ENCODE results near the gene FMC1.

The FMC1 gene

DNA sequence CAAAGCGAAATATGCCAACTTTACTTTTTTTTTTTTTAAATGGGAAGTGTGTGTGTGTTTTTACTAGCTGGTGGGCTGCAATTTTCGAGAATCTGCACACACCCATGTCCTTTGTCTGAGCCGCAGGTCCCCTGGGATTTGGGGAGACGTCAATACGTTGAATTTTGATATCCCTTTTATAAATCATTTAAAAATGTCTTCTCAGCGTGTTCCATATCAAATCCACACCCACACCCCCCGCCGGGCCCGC lies 404 bp upstream of the FMC1 start:
- peak overlapping the region; percentile 97 for H3K27ac ChIP-seq
- TF ChIP-seq, protein P1, sequence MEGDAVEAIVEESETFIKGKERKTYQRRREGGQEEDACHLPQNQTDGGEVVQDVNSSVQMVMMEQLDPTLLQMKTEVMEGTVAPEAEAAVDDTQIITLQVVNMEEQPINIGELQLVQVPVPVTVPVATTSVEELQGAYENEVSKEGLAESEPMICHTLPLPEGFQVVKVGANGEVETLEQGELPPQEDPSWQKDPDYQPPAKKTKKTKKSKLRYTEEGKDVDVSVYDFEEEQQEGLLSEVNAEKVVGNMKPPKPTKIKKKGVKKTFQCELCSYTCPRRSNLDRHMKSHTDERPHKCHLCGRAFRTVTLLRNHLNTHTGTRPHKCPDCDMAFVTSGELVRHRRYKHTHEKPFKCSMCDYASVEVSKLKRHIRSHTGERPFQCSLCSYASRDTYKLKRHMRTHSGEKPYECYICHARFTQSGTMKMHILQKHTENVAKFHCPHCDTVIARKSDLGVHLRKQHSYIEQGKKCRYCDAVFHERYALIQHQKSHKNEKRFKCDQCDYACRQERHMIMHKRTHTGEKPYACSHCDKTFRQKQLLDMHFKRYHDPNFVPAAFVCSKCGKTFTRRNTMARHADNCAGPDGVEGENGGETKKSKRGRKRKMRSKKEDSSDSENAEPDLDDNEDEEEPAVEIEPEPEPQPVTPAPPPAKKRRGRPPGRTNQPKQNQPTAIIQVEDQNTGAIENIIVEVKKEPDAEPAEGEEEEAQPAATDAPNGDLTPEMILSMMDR (conservative IDR thresholded peaks at IDR 0.05): no peak
- no peak for TF ChIP-seq ZFX (IDR thresholded peaks at IDR 0.05)

DNA sequence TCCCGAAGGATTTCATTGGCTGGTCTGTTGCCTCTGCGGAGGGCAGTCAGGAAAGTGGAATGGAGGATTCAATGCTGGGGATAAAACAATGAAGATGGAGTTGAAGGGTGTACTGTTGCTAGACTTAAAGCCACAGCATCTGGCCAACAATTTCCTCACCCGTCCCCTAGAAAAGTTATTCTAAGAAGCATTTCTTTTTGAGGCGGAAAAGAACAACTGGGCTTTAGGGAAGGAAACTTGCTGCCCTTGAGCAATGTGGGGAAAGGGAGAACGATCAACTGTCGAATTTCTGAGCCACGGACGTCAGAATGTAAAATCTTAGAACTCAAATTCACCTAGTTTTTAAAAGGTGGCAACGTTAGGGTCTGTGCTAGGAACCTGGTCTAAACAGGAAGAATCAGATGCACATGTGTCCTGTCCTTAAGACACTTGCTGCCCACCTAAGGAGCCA lies 664 bp downstream of the FMC1 start:
- H3K27ac ChIP-seq: peak overlapping the region; percentile 97
- TF ChIP-seq, protein P1 (conservative IDR thresholded peaks at IDR 0.05): no peak
- TF ChIP-seq ZFX (IDR thresholded peaks at IDR 0.05): no peak

DNA sequence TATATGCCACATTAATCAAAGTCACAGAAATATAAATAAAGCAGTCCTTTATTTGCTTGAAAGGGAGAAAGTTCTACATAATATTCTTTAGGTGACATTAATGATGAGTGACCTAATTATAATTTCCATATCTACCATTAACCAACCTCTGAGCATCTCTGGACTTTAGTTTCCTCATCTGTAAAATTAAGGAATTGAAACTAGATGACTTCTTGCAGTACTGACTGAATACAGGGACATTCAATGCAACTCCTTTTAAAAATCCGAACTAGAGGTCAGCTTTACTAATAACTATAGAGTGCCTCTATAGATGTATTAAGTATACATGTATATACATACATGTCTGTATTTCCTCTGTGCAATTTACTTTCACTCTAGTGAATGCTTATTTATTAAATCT lies 3.9 kb downstream of the FMC1 start:
- TF ChIP-seq, protein P1 (conservative IDR thresholded peaks at IDR 0.05): no peak
- no peak for TF ChIP-seq ZFX (IDR thresholded peaks at IDR 0.05)
- H3K27ac ChIP-seq: no peak overlapping the region

DNA sequence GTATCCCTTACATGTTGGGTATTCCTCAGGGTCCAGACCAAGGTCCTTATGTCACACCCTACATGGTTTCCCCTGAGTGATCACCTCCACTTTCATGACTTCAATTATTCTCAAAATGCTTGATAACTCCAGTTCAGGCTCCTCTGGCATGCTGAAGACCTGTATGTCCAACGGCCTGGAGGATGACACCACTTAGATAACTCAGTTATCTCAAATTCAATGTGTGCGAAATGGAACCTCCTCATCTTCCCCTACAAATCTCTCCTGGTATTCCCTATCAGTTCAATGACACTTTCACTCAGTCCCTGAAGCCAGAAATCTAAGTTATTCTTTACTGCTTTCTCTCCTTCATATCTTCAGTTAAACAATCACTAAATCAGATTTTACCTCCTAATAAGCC lies 9.9 kb downstream of the FMC1 start:
- no peak for TF ChIP-seq ZFX (IDR thresholded peaks at IDR 0.05)
- TF ChIP-seq, protein P1 (conservative IDR thresholded peaks at IDR 0.05): no peak

DNA sequence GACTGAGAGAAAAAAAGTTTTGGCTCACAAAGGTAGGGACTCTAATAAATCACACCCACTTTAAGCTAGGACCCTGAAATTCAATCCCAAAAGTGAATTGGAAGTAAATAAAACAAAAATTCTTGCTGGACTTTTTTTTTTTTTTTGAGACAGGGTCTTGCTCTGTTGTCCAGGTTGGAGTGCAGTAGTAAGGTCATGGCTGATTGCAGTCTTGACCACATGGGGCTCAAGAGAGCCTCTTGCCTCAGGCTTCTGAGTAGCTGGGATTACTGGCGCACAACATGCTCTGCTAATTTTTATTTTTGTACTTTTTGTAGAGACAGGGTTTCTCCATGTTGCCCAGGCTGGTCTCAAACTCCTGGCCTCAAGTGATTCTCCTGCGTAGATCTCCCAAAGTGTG lies 13.6 kb downstream of the FMC1 start:
- H3K27ac ChIP-seq: no peak overlapping the region
- TF ChIP-seq ZFX (IDR thresholded peaks at IDR 0.05): no peak
- TF ChIP-seq, protein P1 (conservative IDR thresholded peaks at IDR 0.05): no peak

More for the DNA sequence above, 9.9 kb downstream of the FMC1 start:
- H3K27ac ChIP-seq: no peak overlapping the region

DNA sequence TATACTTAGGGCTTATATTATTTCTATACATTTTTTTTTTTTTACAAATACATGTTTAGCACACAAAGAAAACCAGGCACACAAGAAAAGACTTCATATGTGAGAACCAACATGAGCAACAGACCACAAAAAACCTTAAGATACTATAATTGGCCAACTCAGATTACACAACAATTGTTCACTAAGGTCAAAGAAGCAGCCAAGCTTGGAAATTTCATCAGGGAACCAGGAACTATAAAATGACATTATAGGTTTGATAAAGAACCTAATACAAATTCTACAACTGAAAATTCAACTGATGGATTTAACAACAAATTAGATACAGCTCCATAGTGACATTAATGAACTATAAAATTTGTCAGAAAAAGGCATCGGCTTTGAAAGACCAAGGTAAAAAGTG lies 14.2 kb downstream of the FMC1 start:
- TF ChIP-seq, protein P1 (conservative IDR thresholded peaks at IDR 0.05): no peak
- no peak for TF ChIP-seq ZFX (IDR thresholded peaks at IDR 0.05)
- H3K27ac ChIP-seq: no peak overlapping the region

DNA sequence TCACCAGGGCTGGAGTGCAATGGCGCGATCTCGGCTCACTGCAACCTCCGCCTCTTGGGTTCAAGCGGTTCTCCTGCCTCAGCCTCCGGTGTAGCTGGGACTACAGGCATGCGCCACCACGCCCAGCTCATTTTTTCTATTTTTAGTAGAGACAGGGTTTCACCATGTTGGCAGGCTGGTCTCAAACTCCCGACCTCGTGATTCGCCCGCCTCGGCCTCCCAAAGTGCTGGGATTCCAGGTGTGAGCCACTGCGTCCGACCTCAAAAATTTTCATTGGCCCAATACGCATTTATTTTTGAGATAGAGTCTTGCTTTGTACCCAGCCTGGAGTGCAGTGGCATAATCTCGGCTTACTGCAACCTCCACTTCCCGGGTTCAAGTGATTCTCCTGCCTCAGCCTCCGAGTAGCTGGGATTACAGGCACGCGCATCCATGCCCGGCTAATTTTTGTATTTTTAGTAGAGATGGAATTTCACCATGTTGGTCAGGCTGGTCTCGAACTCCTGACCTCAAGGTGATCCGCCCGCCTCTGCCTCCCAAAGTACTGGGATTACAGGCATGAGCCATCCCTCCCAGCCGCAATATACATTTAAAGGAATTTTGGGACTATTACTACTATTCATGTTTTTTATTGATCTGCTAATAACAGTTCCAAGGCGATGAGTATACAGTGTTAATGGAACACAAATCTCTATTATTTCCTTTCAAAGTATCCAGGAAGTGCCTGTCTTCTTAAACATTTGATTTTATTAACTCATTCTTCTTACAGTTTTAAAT lies 16.8 kb downstream of the FMC1 start:
- peak overlapping the region; percentile 98; the same call in 1 of the 2 replicates for H3K27ac ChIP-seq

Data from C4-2B (cell line).